Measurements from ENCODE around the gene GNB1.
"Not testable (repeated sequence)": the region's sequence is repeated elsewhere in the genome, so short reads cannot be mapped to it uniquely, and the experiment has no call there.

The GNB1 gene

GRCh38 chr1:1752190-1752589 lies 138.7 kb downstream of the GNB1 start:
- DNase-seq = no peak

GRCh38 chr1:1749941-1750340 lies 140.9 kb downstream of the GNB1 start:
- not testable (repeated sequence) for DNase-seq

- no peak for DNase-seq
Observed at GRCh38 chr1:1748686-1749321, 142.1 kb downstream of the GNB1 start.

GRCh38 chr1:1746566-1746909 lies 144.3 kb downstream of the GNB1 start:
- DNase-seq = not testable (repeated sequence)

GRCh38 chr1:1745651-1746565 lies 145.0 kb downstream of the GNB1 start:
- peak in 43 of 56 donors; percentile 12 to 89 (median 64) for DNase-seq

- DNase-seq = not testable (repeated sequence)
Observed at GRCh38 chr1:1742529-1742928, 148.4 kb downstream of the GNB1 start.

GRCh38 chr1:1741013-1741412 lies 149.9 kb downstream of the GNB1 start:
- not testable (repeated sequence) for DNase-seq

- DNase-seq = not testable (repeated sequence)
Observed at GRCh38 chr1:1738799-1739337, 152.0 kb downstream of the GNB1 start.

- peak in 1 of 56 donors; percentile 10 for DNase-seq
Observed at GRCh38 chr1:1737675-1738590, 153.0 kb downstream of the GNB1 start.

Measured in nucleus accumbens (tissue), 56 donors.